Endothelial cell of umbilical vein (primary cell): Measurements from ENCODE around the gene GRIA4. TPM values are rescaled to one million over a fixed set of nuclear protein-coding genes. Genes with fewer than 3 reads are reported as not detected.

Experiments used
- BruUV-seq: library from RNA; stranded (reverse); fragments of 400-500 nt; replicated peaks from 2 replicates; lab custom pipeline; 2021; lab: Mats Ljungman, UMichigan
- CTCF ChIA-PET: fragments of 300-600, 350-600 bp; sonication (Branson Sonifier 250); formaldehyde crosslinking; loops from one replicate; lab custom pipeline; 2021; ENCODE audit warnings: antibody characterized with exemption, inconsistent platforms; lab: Charles Lee
- POLR2A ChIA-PET: fragments of 300-600, 350-600 bp; sonication (Branson Sonifier 250); formaldehyde crosslinking; loops from one replicate; lab custom pipeline; 2021; ENCODE audit warnings: antibody characterized with exemption, inconsistent platforms; lab: Charles Lee
- DNase-seq: peaks from one replicate; pipeline ENCODE4 v3.0.0-alpha.2; 2011; ENCODE audit warnings: low read depth, low spot score
- FAIRE-seq: peaks from 2 replicates; lab custom pipeline; 2011; peaks lifted over from hg19 to GRCh38; lab: Jason Lieb, UNC
- H2AFZ ChIP-seq: 2 replicates; pipeline ENCODE4 v1.6.0; 2012; ENCODE audit warnings: low read depth, low read length, control low read depth, inconsistent platforms
- H3K27ac ChIP-seq: 2 replicates; pipeline ENCODE4 v1.5.1; 2011; ENCODE audit warnings: low read depth, mild to moderate bottlenecking, control low read depth, low read length, moderate library complexity; ENCODE audit not compliant: insufficient read depth
- H3K27me3 ChIP-seq, 2 experiments: 2 replicates each; pipeline versions ENCODE4 v1.6.0 to v1.6.1; 2011; ENCODE audit warnings: low read length in 2 of 2, mixed read lengths in 1 of 2; ENCODE audit not compliant: control insufficient read depth in 2 of 2, insufficient read depth in 2 of 2
- H3K36me3 ChIP-seq, 2 experiments: 2 replicates in 1 of 2; 3 replicates in 1 of 2; pipeline ENCODE4 v1.5.1; 2011; ENCODE audit warnings: low read length in 2 of 2, mild to moderate bottlenecking in 1 of 2, moderate library complexity in 1 of 2; ENCODE audit not compliant: control insufficient read depth in 2 of 2, insufficient read depth in 2 of 2; ENCODE audit errors: extremely low read depth in 1 of 2
- H3K4me1 ChIP-seq: 3 replicates; pipeline ENCODE4 v1.5.1; 2011; ENCODE audit warnings: mild to moderate bottlenecking, low read length; ENCODE audit not compliant: control insufficient read depth, insufficient read depth; ENCODE audit errors: extremely low read depth
- H3K4me2 ChIP-seq: 2 replicates; pipeline ENCODE4 v1.6.1; 2011; ENCODE audit warnings: low read length, control low read depth, mixed read lengths; ENCODE audit not compliant: insufficient read depth
- H3K4me3 ChIP-seq, 3 experiments: fragments of 200-600 bp in 1 of 3; sonication (generic), shearing (Covaris generic) in 1 of 3; replicated peaks in 1 of 3; 2 replicates each; pipeline ENCODE4 v1.5.1; 2011 to 2016; ENCODE audit warnings: control low read depth in 3 of 3, low read length in 3 of 3, mild to moderate bottlenecking in 2 of 3, inconsistent platforms in 1 of 3, low read depth in 1 of 3, moderate library complexity in 1 of 3; ENCODE audit not compliant: insufficient read depth in 1 of 3
- H3K79me2 ChIP-seq: 2 replicates; pipeline ENCODE4 v1.6.0; 2012; ENCODE audit warnings: low read length, inconsistent platforms; ENCODE audit not compliant: control insufficient read depth, insufficient read depth
- H3K9ac ChIP-seq: replicated peaks from 2 replicates; pipeline ENCODE3; 2011; ENCODE audit warnings: low read length, control low read depth; ENCODE audit not compliant: insufficient read depth; ENCODE audit errors: extremely low read depth
- H3K9me1 ChIP-seq: replicated peaks from 3 replicates; pipeline ENCODE4 v1.6.0; 2011; ENCODE audit warnings: mild to moderate bottlenecking, low read length; ENCODE audit not compliant: control insufficient read depth, insufficient read depth; ENCODE audit errors: extremely low read depth
- H3K9me3 ChIP-seq: replicated peaks from 2 replicates; pipeline ENCODE4 v1.5.1; 2012; ENCODE audit warnings: low read length, inconsistent platforms; ENCODE audit not compliant: control insufficient read depth, insufficient read depth
- H4K20me1 ChIP-seq: replicated peaks from 2 replicates; pipeline ENCODE3; 2011; ENCODE audit warnings: mild to moderate bottlenecking, low read length; ENCODE audit not compliant: control insufficient read depth, insufficient read depth; ENCODE audit errors: extremely low read depth
- EZH2 ChIP-seq: IDR thresholded peaks from 2 replicates; pipeline ENCODE4 v1.6.1; 2012; ENCODE audit warnings: borderline replicate concordance, low read depth, mild to moderate bottlenecking, moderate library complexity, low read length, inconsistent platforms; ENCODE audit not compliant: severe bottlenecking
- FOS ChIP-seq: IDR thresholded peaks from 2 replicates; pipeline ENCODE4 v1.6.1; 2011; ENCODE audit warnings: mild to moderate bottlenecking, low read length, moderate library complexity, borderline replicate concordance; ENCODE audit not compliant: insufficient read depth
- GATA2 ChIP-seq: IDR thresholded peaks from 2 replicates; pipeline ENCODE4 v1.7.0; 2011; ENCODE audit warnings: low read depth, mild to moderate bottlenecking, moderate library complexity, mixed read lengths, low read length; ENCODE audit not compliant: insufficient read length, insufficient read depth
- JUN ChIP-seq: IDR thresholded peaks from 2 replicates; pipeline ENCODE4 v1.6.1; 2011; ENCODE audit warnings: borderline replicate concordance, low read depth; ENCODE audit not compliant: insufficient read length, insufficient read depth
- MYC ChIP-seq: IDR thresholded peaks from one replicate; pipeline ENCODE4 v1.6.1; 2011; ENCODE audit warnings: mild to moderate bottlenecking, low read depth, low read length
- POLR2A ChIP-seq: IDR thresholded peaks from 2 replicates; pipeline ENCODE4 v1.6.1; 2012; ENCODE audit warnings: low read depth, mild to moderate bottlenecking, control low read depth, low read length
- POLR2AphosphoS5 ChIP-seq: IDR thresholded peaks from 2 replicates; pipeline ENCODE4 v1.6.1; 2012; ENCODE audit warnings: low read depth, mild to moderate bottlenecking, control low read depth, low read length, moderate library complexity; ENCODE audit not compliant: insufficient read depth
- dilution Hi-C: fragments of 300-500 bp; cut with MboI; formaldehyde crosslinking; loops from one replicate; pipeline ENCODE4 v1.15.0; 2019; ENCODE audit warnings: low sequenced_read_pairs; ENCODE audit not compliant: extremely low pct_ligation_motif_present
- intact Hi-C: fragments of 100-400 bp; cut with micrococcal nuclease; formaldehyde crosslinking; loops from one replicate; pipeline ENCODE4 v1.10.0; 2022
- polyA plus RNA-seq, 4 experiments: library from polyadenylated mRNA; depleted of rRNA in 3 of 4; stranded (reverse) in 3 of 4; unstranded in 1 of 4; fragments of >200 nt; gene quantifications; 2 replicates each; pipeline versions ENCODE4 v1.2.1 to v1.2.3, GENCODE V29; 2011 to 2012; ENCODE audit warnings: missing spikeins in 1 of 4
- total RNA-seq: library from RNA; stranded (reverse); gene quantifications from 2 replicates; pipeline ENCODE4 v1.2.3, GENCODE V29; 2021
- TF ChIP-seq, protein P1 (sequence below): IDR thresholded peaks from 2 replicates; pipeline ENCODE4 v1.6.1; 2011; ENCODE audit not compliant: insufficient read depth, insufficient read length
- TF ChIP-seq, protein P2 (sequence below), 2 donors: IDR thresholded peaks; 1 replicate in 1 of 2; 2 replicates in 1 of 2; pipeline ENCODE4 v1.5.1; 2011; ENCODE audit warnings: low read length in 2 of 2, mild to moderate bottlenecking in 2 of 2, moderate library complexity in 2 of 2, control low read depth in 1 of 2, inconsistent platforms in 1 of 2, low read depth in 1 of 2; ENCODE audit not compliant: insufficient read depth in 1 of 2; ENCODE audit errors: extremely low read depth in 1 of 2

GRIA4 gene
- total and polyA plus RNA-seq, 2 donors (not counting 3 experiments of a cell fraction or from before 2014, with no cell fraction given) = not detected

DNA sequence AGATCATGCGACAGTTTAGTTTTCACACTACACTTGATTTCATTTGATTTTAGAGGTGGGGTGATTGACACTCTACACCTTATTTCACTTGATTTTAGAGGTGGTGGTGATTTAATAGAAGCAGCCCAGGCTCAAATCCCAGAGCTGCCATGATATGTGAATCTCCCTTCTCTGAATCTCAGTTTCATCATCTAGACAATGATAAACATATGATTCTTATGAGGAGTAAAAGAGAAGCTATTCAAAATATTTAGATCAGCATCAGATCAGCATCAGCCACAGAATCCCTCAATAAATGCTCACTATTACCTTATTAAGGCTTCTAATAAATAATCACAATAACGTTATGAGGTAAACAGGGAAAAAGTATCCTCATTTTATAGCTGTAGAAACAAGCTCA, 313.4 kb downstream of the GRIA4 start:
- Histone ChIP-seq H4K20me1 (no peaks in the 10 kb centered on the region), H3K4me1 (no peaks in the 10 kb centered on the region), H3K27me3 (no peaks in the 10 kb centered on the region), H3K9ac (no peak overlapping the region), H3K36me3 (no peaks in the 10 kb centered on the region), H2AFZ (no peak overlapping the region), H3K4me2 (no peak overlapping the region), H3K9me3 (no peaks in the 10 kb centered on the region), H3K9me1 (no peaks in the 10 kb centered on the region), H3K79me2 (no peaks in the 10 kb centered on the region), H3K27ac (no peak overlapping the region), H3K4me3 (no peak overlapping the region)
- FAIRE-seq (no peak), DNase-seq (no peak)
- no TSS peak for BruUV-seq
- intact Hi-C loops = no loop called here
- dilution Hi-C loops = no loop called here
- no peak for TF ChIP-seq JUN
- no peak for TF ChIP-seq POLR2A
- no peak for TF ChIP-seq POLR2AphosphoS5
- TF ChIP-seq, protein P1, sequence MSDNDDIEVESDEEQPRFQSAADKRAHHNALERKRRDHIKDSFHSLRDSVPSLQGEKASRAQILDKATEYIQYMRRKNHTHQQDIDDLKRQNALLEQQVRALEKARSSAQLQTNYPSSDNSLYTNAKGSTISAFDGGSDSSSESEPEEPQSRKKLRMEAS = no peak
- no peak for TF ChIP-seq FOS
- TF ChIP-seq GATA2 = no peak
- no peak for TF ChIP-seq EZH2
- TF ChIP-seq MYC = no peak
- TF ChIP-seq, protein P2, sequence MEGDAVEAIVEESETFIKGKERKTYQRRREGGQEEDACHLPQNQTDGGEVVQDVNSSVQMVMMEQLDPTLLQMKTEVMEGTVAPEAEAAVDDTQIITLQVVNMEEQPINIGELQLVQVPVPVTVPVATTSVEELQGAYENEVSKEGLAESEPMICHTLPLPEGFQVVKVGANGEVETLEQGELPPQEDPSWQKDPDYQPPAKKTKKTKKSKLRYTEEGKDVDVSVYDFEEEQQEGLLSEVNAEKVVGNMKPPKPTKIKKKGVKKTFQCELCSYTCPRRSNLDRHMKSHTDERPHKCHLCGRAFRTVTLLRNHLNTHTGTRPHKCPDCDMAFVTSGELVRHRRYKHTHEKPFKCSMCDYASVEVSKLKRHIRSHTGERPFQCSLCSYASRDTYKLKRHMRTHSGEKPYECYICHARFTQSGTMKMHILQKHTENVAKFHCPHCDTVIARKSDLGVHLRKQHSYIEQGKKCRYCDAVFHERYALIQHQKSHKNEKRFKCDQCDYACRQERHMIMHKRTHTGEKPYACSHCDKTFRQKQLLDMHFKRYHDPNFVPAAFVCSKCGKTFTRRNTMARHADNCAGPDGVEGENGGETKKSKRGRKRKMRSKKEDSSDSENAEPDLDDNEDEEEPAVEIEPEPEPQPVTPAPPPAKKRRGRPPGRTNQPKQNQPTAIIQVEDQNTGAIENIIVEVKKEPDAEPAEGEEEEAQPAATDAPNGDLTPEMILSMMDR (IDR thresholded peaks at IDR 0.05; ENCODE audit: extremely low read depth in 1 of 2, insufficient read depth in 1 of 2, low read depth in 1 of 2, low read length in 2 of 2) = no peak
- ChIA-PET CTCF (interaction anchor here (0.6 to 1.6 kb wide), 3 partner anchors 10 to 16 kb away, joined by 3 to 7 read pairs (median 3); no protein-coding TSS in a partner anchor), POLR2A (no interaction called here)
